NCI-H345 treated with DMSO at 0.1 percent for 48 hours (cell line): ENCODE measurements around the gene PRMT5.
"Not testable (repeated sequence)": the region's sequence is repeated elsewhere in the genome, so short reads cannot be mapped to it uniquely, and the experiment has no call there.

Experiments
- DNase-seq: peaks from one replicate; lab custom pipeline; 2025; ENCODE audit not compliant: unreplicated experiment; lab: John Stamatoyannopoulos, UW

The PRMT5 gene

DNA sequence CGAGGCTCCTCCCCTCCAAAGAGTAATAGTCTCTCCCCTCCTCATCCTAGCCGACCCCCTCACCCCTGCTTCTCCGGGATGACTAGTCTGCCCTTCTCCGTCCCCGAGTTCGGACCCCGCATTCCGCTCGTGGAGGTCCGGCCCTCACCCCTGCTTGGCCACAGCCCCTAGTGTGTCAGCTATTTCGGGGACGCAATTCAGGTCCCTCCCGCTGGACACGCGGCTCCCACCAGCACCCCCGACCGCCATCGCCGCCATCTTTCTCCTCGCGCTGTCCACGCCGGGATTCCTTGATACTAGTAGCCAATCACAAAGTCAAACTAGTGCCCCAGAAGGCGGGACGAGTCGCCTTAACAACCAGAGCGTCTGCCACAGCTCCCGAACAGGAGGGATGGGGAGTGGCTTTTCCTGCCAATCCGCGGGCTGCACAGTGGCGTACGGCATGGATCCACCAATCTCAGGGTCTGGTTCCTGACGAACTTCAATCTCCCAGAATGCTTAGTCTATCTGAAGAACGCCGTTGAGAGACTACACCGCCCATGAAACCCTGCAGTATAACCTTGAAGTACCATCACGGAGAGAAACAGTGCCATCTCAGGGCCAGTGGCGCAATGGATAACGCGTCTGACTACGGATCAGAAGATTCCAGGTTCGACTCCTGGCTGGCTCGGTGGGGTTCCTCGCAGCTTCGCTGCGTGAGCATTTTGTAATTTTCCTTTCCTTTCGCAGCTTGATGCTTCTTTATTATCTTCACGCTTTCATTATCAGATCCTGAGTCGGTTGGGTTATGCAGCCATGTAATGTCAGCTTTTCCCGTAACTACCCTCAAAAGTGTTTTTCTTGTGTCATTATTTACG lies at the start of gene PRMT5:
Gene PRMT5, minus strand, starts transcription at position 273 of the 857 bp plus-strand sequence. Its CDS starts 15 bp downstream, at position 258.
- peak; percentile 99 for DNase-seq

DNA sequence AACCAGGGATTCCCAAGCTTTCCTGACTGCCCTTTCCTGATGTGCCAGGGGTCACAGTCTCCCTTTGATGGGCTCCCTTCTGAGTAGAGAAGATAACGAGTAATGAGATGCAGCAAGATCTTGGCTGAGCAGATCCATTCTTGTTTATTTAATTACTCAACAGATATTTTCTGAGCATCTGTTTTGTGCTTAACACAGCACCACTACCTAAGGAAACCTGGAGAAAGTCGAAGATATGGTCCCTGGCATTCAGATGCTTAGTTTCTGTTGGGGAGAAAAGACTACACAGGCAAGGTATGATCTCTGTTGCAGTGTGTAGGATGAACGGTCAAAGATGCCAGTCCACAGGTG lies 49.3 kb upstream of the PRMT5 start:
- DNase-seq, result no peak

DNA sequence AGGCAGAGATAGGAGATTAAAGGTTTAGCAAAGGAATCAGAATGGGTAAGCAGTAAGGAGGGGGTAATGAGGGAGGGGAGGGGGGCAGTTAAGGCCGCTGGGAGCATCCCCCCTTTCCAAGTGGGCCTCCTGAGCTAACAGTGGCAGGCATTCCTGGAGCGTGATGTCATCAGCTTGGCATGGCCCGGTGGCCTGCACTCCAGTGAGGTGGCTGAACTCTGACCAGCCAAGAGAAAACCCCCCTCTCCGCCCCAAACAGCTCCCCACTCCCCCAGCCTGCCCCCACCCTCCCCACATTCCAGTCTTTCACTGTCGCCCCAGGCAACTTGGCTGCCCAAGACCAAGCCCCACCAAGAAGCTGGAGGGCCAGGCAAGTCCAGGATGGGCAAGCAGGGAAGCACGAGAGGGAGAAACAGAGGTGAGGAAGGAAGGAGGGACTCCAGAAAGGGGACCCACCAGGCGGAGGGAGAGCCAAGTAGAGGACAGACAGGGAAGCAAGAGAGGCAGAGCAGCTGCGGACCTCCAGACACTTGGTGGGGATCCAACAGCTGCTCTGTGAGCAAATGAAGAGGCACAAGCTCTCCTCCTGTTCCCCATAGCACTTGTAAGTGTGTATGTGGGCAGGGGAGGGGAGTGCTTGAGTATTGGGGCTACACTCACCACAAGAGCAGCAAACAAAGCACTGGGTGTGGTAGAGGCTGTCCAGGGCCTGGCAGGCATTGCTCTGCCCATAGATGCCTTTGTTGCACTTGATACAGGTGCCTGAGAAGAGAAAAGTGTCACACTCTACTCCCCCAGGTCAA lies 48.7 kb upstream of the PRMT5 start:
- DNase-seq, result no peak

DNA sequence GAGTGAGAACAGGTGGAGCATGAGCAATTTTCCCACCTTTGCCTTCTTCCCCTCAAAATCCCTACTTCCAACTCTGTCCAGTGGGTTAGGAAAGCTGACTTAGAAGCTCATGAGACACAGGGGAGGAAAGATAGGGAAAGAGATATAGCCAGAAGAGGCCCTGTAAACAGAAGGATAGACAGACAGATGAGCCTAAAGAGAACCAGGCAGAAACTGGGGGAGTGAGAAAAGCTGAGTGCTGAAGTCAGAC lies 48.2 kb upstream of the PRMT5 start:
- DNase-seq, result no peak

DNA sequence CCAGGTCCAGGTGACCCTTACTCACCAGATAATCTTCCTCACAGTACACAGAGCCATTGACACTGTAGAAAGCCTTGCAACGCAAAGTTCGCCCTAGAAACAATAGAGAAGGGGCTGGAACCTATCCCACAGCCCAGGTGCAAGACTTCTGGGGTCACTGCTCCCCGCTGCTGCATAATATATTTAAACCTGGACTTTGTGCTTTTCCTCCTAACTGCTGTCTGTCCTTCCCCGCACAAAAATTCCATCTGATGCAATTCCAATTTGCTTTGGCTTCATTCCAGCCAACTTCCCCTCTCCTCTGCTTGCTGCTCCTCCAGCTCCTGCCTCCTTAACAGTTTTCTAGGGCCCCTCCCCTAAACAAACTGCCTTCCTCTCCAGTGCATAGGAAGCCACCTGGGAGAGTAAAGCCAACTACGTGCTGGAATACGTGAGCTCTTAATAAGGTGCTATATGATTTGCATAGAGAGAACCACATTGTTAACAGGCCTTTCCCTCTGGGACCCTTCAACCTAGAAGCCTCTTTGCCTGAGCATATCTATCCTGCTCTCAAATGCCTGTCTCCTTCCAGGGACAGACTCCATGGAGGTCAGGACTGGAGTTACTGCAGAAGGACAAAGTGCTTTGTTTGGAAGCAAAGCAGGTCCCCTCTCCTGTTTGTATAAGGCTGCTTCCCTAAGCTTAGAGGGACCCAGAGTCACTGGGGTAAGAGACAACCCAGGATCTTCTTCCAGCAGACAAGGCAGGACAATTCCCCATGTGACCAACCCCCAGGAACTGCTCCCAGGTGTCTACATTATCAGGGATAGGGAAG lies 47.7 kb upstream of the PRMT5 start:
- DNase-seq, result no peak

DNA sequence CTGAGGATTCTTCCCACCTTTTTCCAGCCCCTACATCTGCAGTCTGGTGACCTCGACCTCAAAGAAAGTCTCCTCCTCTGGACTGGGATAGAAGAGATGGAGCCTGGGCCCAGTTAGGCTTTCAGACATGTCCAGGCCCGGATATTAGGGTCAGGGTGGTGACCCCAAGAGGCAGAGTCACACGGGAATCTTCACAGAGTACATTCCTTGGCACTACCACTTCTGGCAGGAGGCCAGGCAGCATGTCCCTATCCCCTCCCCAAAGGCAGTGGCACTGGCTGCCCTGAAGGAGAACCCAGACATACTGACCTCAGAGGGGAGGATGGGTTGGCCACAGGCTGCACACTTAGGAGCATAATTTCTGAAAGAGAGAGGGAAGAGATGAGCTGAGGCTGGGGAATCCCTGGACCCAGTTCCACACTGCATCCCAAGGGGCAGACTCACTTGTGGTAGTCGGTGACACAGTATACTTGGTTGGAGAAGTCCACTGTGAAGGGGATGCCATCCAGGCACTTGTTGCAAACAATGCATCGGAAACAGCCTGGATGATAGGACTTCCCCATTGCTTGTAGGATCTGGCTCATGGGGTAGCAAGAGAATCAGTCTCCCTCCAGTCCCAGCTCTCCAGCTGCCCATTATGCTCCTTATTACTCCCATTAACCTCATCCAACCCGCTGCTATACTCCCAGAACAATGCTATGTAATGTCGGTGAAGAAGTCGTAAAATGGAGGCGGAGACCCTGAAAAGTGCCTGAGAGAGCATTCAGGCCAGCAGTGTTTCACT lies 45.5 kb upstream of the PRMT5 start:
- no peak for DNase-seq

DNA sequence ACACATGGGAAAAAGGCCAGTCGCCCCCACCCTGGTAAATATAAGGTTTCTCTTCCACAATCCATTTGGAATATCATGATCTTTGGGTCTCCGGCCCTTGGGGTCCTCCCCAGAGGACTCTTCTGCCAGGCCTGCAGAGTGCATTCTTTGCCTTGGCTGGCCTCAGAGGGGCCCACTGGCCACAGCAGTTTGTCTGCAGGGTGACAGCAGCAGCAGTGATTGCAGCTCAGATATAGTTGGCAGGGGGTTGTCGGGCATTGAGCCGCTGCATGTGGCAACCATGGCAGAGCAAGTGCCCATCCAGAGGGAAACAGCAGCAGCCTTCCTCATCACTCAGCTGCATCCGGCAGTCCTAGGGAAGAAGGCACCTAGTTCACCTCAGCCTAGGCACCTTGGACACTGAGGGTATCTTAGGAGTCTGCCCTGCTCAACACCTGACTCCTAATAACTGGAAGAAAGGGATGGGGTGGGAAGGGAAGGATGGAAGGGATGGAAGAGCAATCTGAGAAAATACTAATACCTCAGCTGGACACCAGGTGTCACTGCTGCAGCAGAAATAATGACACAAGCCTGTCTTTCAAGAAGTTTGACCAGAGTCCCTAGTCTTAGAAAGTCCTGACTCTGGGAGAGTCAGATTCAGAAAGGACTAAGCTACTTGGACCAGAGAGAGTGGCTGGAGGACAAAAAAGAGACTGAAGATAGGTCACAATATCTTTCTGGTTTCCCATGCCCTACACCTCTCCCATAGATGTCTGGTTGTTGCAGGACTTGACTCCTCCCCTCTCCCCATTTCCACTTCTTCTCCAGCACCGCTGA lies 44.2 kb upstream of the PRMT5 start:
- DNase-seq, result no peak

DNA sequence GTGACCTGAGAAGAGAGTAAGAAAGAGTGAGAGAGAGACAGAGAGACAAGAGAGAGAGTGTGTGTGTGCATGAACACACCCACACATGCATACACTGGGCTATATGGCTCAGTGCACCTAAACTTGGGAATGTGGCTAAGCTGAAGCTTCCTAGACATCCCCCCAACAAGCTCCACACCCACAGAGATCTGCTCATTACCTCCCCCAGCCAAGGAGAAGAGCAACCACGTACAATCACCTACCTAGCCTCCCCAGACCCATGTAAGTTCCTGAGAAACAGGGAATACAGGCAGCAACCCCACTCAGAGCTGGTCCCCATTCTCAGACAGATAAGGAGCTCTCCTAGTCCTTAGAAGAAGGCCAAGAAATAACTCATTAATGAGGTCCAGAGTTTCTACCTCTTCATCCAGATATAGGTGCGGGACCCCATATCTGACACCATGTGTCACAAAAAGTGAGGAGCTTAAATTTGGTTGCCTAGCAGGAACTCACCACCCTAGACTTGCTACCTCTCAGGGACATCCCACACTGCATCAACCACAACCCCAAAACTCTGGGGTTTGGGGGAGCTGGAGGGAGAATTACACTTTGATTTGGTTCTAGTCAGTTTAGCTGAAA lies 43.2 kb upstream of the PRMT5 start:
- DNase-seq, result no peak

DNA sequence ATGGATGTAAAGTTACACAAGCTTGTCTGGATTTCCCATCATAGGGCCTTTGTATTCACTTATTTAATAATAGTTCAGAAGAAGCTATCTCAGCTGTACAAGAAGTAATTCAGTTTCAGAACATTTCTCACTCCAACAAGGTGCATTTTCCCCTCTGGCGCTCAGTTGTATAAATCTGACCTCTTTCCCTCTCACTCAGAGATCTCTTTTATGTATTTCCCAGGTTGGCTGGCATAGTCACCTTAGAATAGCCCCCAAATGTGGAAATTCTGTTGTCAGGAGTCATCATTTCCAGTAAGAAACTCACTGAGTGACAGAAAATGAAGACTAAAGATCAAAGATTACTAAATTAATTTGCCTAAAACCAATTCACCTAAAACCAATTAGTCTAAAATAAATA lies 42.0 kb upstream of the PRMT5 start:
- DNase-seq, result no peak

DNA sequence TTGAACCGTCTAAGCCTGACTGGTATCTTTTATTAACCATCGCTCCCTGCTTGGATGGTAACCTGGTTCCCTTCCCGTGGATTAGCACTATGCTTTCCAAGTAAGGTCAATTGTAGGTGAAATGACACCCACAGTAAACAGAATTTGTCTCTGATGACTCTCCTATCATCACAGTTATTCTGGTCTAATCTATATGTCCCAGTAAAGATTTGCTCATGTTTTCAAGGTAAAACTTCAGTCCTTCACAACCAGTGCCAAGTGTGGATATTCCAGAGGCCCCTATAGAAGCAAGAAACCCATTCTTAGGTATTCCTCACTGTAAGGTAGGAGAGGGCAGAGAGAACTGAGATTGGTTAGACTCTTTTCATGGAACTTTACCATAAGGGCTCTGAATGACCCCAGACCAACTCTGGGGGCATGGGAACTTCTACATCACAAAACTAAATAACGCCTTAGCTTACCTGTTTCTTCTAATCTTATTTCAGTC lies 37.6 kb upstream of the PRMT5 start:
- DNase-seq, result no peak

DNA sequence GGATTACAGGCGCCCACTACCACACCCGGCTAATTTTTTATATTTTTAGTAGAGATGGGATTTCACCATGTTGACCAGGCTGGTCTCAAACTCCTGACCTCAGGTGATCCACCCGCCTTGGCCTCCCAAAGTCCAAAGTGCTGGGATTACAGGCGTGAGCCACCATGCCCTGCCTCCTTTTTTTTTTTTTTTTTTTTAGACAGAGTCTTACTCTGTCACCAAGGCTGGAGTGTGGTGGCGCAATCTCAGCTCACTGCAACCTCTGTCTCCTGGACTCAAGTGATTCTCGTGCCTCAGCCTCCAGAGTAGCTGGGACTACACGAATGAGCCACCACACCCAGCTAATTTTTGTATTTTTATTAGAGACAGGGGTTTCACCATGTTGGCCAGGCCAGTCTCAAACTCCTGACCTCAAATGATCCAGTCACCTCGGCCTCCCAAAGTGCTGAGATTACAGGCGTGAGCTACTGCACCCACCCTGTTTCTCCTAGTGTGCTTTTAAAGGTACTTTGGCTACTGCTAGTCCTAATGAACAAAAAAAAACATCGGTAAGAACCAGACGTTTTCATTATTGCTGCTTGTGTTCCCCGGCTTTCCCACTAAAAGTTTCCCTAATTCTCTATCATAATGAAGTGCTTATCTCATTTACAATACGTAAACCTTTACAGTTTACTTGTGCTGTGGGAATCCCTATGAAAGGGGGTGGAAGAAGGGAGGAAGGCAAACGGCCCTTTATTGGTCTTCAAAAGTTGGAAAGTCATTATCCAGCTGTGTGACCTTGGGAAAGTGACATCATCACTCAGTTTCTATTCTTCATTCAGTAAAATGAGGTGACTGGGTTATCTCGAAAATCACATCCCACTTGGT lies 37.0 kb upstream of the PRMT5 start:
- not testable (repeated sequence) for DNase-seq

DNA sequence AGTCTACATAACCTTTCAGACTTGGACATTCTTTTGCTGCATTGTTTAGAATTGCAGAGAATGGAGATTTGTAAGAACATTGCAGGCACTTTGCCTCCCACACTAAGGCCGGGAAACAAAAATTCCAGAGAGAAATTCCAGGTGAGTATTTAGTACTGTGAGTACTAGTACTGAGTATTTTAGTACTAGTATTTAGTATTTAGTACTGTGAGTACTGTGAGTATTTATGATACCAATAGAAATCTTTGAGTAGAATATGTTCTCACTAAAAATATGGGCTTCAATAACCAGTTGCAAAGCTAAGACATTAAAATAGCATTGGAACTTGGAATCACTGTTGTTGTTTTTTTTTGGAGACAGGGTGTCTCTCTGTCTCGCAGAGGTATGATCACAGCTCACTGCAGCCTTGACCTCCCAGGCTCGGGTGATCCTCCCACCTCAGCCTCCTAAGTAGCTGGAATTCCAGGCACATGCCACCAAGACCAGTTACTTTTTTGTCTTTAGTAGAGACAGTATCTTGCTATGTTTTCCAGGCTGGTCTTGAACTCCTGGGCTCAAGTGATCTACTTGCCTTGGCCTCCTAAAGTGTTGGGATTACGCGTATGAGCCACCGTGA lies 33.0 kb upstream of the PRMT5 start:
- no peak for DNase-seq

DNA sequence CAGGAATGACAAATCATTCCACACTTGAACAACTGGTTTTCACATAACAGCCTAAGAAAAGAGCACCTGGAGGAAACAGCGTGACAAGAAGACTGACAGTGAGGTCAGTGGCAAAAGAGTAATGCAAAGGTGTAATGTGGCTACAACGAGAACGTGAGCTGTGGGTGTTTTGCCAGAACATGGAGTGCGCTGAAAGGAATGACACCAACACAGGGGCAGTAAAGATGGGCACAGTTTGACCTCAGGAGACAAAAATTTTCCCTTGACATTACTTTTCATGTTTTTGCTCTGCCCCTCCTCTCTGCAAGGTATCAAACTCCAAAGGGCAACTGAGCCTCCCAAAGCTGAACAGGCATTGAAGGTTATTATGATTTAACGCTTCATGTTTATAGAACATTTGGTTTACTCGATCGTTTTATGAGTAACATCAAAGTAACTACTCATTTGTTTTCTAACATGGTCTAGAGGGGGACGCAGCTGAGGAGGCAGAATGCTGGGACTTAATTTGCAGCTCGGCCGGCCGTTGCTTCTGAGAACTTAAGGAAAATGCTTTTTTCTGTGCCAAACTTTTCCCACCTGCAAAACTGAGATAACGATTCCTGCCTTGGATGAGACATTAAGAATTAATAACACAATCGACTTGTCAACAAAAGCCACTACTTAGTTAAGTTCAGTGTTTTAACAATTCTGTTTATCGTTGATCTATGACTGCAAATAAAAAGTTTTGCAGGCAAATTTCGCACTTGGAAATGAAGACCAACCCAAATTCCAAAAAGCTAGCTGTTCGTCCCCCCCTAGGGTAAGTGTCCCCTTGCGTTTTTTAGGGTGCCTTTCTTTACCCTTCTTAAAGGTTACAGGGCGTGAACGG lies 26.8 kb upstream of the PRMT5 start:
- DNase-seq, result no peak

DNA sequence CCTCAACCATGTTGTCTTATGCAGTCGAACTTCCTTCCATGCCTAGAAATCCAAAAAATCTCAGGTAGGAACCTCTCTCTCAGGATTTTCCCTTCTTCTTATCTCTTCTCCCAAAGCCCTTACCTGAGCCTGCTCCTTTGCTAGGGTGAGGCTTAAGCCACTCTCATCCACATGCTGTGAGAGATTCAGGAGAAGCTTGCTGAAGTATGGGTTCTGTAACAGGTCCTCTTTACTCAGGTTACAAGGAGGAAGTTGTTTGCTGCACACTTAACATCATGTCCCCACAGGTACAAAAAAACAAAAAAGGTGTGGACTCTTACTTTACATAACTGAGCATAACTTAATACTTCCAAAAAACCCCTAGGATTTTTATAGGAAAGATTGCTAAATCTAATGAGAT lies 23.2 kb upstream of the PRMT5 start:
- no peak for DNase-seq

DNA sequence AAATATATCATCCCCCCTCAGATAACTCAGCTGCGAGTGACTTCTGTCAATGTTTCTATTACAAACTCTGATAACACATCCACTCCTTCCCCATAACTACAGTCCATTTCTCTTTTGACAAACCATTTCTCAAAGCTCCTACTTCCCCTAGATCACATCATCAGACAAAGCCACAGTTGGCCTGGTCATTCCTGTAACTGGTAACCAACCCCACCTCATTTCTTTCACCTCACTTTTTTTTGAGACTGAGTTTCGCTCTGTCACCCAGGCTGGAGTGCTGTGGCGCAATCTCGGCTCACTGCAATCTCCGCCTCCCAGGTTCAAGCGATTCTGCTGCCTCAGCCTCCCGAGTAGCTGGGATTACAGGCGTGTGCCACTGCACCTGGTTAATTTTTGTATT lies 22.6 kb upstream of the PRMT5 start:
- DNase-seq, result not testable (repeated sequence)

DNA sequence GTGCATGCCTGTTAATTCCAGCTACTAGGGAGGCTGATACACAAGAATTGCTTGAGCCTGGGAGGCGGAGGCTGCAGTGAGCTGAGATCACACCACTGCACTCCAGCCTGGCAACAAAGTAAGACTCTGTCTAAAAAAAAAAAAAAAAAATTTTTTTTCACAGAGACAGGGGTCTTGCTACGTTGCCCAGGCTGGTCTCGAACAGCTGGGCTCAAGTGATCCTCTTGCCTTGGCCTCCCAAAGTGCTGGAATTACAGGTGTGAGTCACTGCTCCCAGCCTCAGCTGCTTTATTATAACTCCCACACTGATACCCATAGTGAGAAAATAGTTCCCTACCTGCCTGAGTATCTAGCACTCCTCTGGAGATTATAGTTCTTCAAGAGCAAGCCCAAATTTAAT lies 16.5 kb upstream of the PRMT5 start:
- no peak for DNase-seq

DNA sequence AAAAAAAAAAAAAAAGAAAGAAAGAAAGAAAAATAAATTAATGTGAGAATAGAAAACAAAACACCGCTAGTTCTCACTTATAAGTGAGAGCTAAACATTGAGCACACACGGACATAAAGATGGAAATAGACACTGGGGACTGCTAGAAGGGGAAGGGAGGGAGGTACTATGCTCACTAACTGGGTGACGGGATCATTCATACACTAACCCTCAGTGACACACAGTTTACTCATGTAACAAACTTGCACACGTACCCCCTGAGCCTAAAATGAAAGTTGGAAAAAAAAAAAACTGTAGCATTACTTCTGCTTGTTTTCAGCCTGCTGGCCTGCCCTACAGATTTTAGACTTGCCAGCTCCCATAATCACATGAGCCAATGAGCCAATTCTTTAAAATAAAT lies 10.5 kb upstream of the PRMT5 start:
- DNase-seq, result no peak
